ENCODE measurements around the gene HMGCS1.

HMGCS1 gene

GRCh38 chr5:43352915-43353314, 39.7 kb upstream of the HMGCS1 start:
- no peak for TF ChIP-seq CTCF (conservative IDR thresholded peaks at IDR 0.05; ENCODE audit: low read length)
- no peak for DNase-seq (ENCODE audit: low read depth)
- H3K4me3 ChIP-seq (ENCODE audit: low read length): no peak overlapping the region

GRCh38 chr5:43352131-43352530, 38.9 kb upstream of the HMGCS1 start:
- no peak for TF ChIP-seq CTCF (conservative IDR thresholded peaks at IDR 0.05; ENCODE audit: low read length)
- DNase-seq (ENCODE audit: low read depth): no peak
- no peak overlapping the region for H3K4me3 ChIP-seq (ENCODE audit: low read length)

- no peak for TF ChIP-seq CTCF (conservative IDR thresholded peaks at IDR 0.05; ENCODE audit: low read length)
- no peak overlapping the region for H3K4me3 ChIP-seq (ENCODE audit: low read length)
- no peak for DNase-seq (ENCODE audit: low read depth)
These were observed 35.7 kb upstream of the HMGCS1 start for GRCh38 chr5:43348861-43349363.

- no peak for TF ChIP-seq CTCF (conservative IDR thresholded peaks at IDR 0.05; ENCODE audit: low read length)
- no peak for DNase-seq (ENCODE audit: low read depth)
- no peak overlapping the region for H3K4me3 ChIP-seq (ENCODE audit: low read length)
These were observed 35.0 kb upstream of the HMGCS1 start for GRCh38 chr5:43348207-43348606.

- no peak overlapping the region for H3K4me3 ChIP-seq (ENCODE audit: low read length)
These were observed 25.6 kb upstream of the HMGCS1 start for GRCh38 chr5:43338862-43339261.

GRCh38 chr5:43336159-43336558, 22.9 kb upstream of the HMGCS1 start:
- no peak for DNase-seq (ENCODE audit: low read depth)
- TF ChIP-seq CTCF (conservative IDR thresholded peaks at IDR 0.05; ENCODE audit: low read length): no peak

More at GRCh38 chr5:43338862-43339261, 25.6 kb upstream of the HMGCS1 start:
- TF ChIP-seq CTCF (conservative IDR thresholded peaks at IDR 0.05; ENCODE audit: low read length): no peak
- DNase-seq (ENCODE audit: low read depth): no peak

GRCh38 chr5:43335681-43336080, 22.5 kb upstream of the HMGCS1 start:
- DNase-seq (ENCODE audit: low read depth): no peak
- H3K4me3 ChIP-seq (ENCODE audit: low read length): no peak overlapping the region
- no peak for TF ChIP-seq CTCF (conservative IDR thresholded peaks at IDR 0.05; ENCODE audit: low read length)

More at GRCh38 chr5:43336159-43336558, 22.9 kb upstream of the HMGCS1 start:
- no peak overlapping the region for H3K4me3 ChIP-seq (ENCODE audit: low read length)
